GM12865 (cell line): ENCODE data around the gene TIMP3.
"Not testable (repeated sequence)": the region's sequence is repeated elsewhere in the genome, so short reads cannot be mapped to it uniquely, and the experiment has no call there.

Experiments used
- DNase-seq: peaks from one replicate; pipeline ENCODE4 v3.0.0; 2010; ENCODE audit warnings: low read depth
- H3K4me3 ChIP-seq: 2 replicates; pipeline ENCODE4 v1.5.1; 2011; ENCODE audit warnings: mild to moderate bottlenecking, low read depth, low read length, control low read depth
- TF ChIP-seq, protein P1 (sequence below): IDR thresholded peaks from 2 replicates; pipeline ENCODE4 v1.5.1; 2011; ENCODE audit warnings: low read length, control low read depth, low read depth, inconsistent platforms; ENCODE audit not compliant: insufficient read depth; ENCODE audit errors: missing control alignments

TIMP3 gene

DNA sequence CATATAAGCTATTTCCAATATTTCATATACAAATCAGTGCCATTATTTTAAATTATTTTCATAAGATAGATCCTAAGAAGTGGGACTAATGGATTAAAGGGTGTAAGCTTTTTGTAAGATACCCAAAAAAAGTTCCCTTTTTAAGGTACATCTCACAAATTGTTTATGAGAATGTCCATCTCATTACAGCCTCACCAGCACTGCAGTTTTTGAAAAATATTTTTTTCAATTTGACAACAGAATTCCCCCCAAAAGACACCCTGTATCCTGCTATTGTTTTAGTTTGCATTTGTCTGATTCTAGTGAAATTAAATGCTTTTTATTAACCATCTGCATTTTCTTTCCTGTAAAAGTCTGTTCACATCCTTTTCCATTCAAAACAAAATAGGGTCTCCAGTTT is 69.0 kb downstream of the TIMP3 start:
- TF ChIP-seq, protein P1, sequence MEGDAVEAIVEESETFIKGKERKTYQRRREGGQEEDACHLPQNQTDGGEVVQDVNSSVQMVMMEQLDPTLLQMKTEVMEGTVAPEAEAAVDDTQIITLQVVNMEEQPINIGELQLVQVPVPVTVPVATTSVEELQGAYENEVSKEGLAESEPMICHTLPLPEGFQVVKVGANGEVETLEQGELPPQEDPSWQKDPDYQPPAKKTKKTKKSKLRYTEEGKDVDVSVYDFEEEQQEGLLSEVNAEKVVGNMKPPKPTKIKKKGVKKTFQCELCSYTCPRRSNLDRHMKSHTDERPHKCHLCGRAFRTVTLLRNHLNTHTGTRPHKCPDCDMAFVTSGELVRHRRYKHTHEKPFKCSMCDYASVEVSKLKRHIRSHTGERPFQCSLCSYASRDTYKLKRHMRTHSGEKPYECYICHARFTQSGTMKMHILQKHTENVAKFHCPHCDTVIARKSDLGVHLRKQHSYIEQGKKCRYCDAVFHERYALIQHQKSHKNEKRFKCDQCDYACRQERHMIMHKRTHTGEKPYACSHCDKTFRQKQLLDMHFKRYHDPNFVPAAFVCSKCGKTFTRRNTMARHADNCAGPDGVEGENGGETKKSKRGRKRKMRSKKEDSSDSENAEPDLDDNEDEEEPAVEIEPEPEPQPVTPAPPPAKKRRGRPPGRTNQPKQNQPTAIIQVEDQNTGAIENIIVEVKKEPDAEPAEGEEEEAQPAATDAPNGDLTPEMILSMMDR = no peak
- DNase-seq = no peak

DNA sequence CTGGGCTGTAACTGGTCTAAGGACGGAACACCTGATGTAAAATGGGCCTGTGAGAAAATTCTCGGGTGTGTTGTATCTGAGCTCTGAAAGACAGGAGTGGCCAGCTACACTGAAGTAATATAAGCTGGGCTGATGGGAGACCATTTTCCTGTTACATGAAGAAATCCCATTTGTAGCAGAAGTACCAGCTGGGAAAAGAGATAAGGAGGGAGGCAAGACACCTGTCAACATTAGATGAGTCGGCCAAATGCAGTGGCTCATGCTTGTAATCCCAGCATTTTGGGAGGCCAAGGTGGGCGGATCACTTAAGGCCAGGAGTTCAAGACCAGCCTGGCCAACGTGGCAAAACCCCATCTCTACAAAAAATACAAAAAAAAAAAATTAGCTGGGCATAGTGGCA is 72.1 kb downstream of the TIMP3 start:
- not testable (repeated sequence) for H3K4me3 ChIP-seq, DNase-seq

More for the DNA sequence above, 69.0 kb downstream of the TIMP3 start:
- no peak overlapping the region for H3K4me3 ChIP-seq

DNA sequence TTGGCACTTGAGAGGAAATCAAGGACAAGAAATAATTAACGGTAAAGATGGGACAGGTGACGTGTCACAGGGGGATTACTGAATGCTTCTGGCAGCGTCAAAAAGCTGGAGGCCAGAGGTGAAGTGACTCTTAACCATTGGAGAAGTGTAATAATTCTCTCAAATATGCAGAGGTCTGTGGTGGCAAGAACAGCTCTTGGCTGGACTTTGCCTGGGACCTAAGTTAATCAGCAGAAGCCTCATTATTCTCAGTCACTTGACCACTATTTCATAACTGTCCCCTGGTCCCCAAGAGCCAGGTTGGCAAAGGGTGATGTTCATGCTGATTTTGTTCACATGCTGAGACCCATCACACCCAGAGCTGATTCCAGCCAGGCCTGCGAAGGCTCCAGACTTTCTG is 72.9 kb downstream of the TIMP3 start:
- TF ChIP-seq, protein P1 = no peak

DNA sequence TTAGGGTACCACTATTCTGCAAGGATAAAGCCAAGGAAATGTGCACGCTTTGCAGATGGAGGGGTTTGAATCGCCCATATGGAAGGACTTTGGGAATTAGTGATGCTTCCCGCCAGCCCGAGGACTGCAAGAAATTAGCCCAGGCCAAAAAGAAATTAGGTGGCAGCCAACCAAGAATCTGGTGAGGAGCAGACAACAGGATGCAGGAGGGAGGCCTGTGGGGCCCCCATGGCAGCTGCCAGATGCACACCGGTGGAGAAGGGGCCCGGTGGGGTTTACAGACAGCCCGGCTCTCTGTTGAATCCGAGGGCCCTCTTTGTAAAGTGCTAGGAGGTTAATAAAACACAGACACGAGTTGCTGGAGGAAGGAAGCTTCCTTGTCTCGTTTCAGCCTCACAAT is 73.5 kb downstream of the TIMP3 start:
- TF ChIP-seq, protein P1 = no peak
- DNase-seq = no peak
- no peak overlapping the region for H3K4me3 ChIP-seq

More for the DNA sequence above, 72.9 kb downstream of the TIMP3 start:
- no peak overlapping the region for H3K4me3 ChIP-seq
- DNase-seq = no peak

DNA sequence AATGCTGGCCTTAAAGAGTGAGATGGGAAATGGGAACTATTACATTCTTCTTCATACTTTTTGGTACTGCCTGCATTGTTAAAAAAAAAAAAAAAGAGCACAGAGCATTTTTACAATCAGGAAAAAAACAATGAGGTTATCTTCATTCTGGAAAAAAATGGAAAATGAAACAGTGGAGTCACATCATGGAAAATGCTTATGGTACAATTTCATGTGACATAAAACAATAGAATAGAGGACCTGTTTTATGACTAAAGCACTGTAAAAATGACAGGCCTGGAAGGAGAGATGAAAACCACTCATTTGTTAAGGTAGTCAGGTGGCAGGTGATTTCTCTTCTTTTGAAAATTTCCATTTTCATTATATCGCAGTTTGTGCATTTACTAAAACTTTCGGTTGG is 75.0 kb downstream of the TIMP3 start:
- DNase-seq = no peak
- no peak overlapping the region for H3K4me3 ChIP-seq
- TF ChIP-seq, protein P1 = no peak

DNA sequence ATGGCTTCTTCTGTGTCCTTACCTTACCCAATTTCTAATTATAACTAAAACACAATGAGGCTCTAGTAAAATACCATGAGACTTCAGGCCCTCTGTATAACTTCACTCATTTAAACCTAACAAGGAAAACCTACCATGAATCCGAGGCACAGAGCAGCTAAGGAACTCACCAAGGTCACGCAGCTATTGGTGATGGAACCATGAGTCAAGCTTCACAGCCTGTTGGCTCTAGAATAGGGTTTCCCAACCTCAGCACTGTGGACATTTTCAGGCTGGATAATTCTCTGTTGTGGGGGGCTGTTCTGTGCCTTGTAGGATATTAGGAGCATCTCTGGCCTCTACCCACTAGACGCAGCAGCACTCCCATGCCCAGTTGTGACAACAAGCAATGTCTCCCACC is 75.7 kb downstream of the TIMP3 start:
- H3K4me3 ChIP-seq = no peak overlapping the region
- TF ChIP-seq, protein P1 = no peak
- no peak for DNase-seq

DNA sequence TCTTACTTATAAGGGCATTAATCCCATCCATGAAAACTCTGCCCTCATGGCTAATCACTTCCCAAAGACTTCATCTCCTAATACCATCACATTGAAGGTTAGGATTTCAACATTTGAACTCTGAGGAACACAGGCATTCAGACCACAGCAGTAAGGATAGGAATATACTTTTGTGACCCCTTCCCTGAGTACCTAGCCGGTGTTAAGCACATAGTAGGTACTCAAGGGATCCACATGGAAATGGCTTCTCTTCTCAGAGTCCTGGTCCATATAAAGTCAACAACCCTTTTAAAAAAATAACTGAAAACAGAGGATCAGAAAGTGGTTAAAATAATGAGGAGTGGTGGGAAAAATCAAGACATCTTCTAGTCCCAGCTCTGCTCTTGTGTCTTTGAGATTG is 78.0 kb downstream of the TIMP3 start:
- H3K4me3 ChIP-seq = no peak overlapping the region
- TF ChIP-seq, protein P1 = no peak
- no peak for DNase-seq
